CD14-positive monocyte (primary cell): Measurements from ENCODE around the gene METTL16. TPM values are rescaled to one million over a fixed set of nuclear protein-coding genes. Genes with fewer than 3 reads are reported as not detected.

Experiments
- DNase-seq, 3 donors: peaks; one replicate each; pipeline ENCODE4 v3.0.0-alpha.2; 2011 to 2022
- H2AFZ ChIP-seq: 2 replicates; pipeline ENCODE4 v1.6.0; 2012; ENCODE audit warnings: mild to moderate bottlenecking, low read depth, low read length, inconsistent platforms; ENCODE audit not compliant: insufficient read depth, poor library complexity, severe bottlenecking
- H3K27ac ChIP-seq, 2 donors: 1 replicate in 1 of 2; 2 replicates in 1 of 2; pipeline ENCODE4 v1.5.1; 2012 to 2013; ENCODE audit warnings: low read length in 2 of 2, control low read depth in 1 of 2, inconsistent platforms in 1 of 2, low read depth in 1 of 2, mild to moderate bottlenecking in 1 of 2
- H3K27me3 ChIP-seq, 2 donors: one replicate each; pipeline versions ENCODE4 v1.6.0 to v1.6.1; 2011 to 2013; ENCODE audit warnings: low read length in 2 of 2; ENCODE audit not compliant: control insufficient read depth in 2 of 2, insufficient read depth in 2 of 2
- H3K36me3 ChIP-seq, 2 donors: replicated peaks in 1 of 2; 1 replicate in 1 of 2; 2 replicates in 1 of 2; pipeline versions ENCODE4 v1.5.1 to v1.6.1; 2012 to 2013; ENCODE audit warnings: low read length in 2 of 2, control low read depth in 1 of 2, inconsistent platforms in 1 of 2, mild to moderate bottlenecking in 1 of 2; ENCODE audit not compliant: insufficient read depth in 2 of 2, control insufficient read depth in 1 of 2
- H3K4me1 ChIP-seq, 2 donors: 1 replicate in 1 of 2; 2 replicates in 1 of 2; pipeline versions ENCODE4 v1.5.1 to v1.6.1; 2012 to 2013; ENCODE audit warnings: low read length in 2 of 2, control low read depth in 1 of 2, inconsistent platforms in 1 of 2, mild to moderate bottlenecking in 1 of 2, moderate library complexity in 1 of 2; ENCODE audit not compliant: insufficient read depth in 2 of 2, control insufficient read depth in 1 of 2
- H3K4me2 ChIP-seq: replicated peaks from 2 replicates; pipeline ENCODE3; 2012; ENCODE audit warnings: low read length, moderate library complexity, mild to moderate bottlenecking; ENCODE audit not compliant: poor library complexity, severe bottlenecking; ENCODE audit errors: extremely low read depth
- H3K4me3 ChIP-seq, 3 experiments: fragments of 200-600 bp in 1 of 3; sonication (generic) in 1 of 3; replicated peaks in 1 of 3; 1 replicate in 2 of 3; 2 replicates in 1 of 3; pipeline ENCODE4 v1.5.1; 2011 to 2013; ENCODE audit warnings: low read length in 3 of 3, mild to moderate bottlenecking in 3 of 3, control low read depth in 2 of 3, low read depth in 2 of 3, inconsistent platforms in 1 of 3, moderate library complexity in 1 of 3
- H3K79me2 ChIP-seq: 2 replicates; pipeline ENCODE4 v1.6.0; 2012; ENCODE audit warnings: mild to moderate bottlenecking, control low read depth, inconsistent platforms, low read length, moderate library complexity; ENCODE audit not compliant: insufficient read depth
- H3K9ac ChIP-seq: 2 replicates; pipeline ENCODE4 v1.6.0; 2017; ENCODE audit warnings: low read length, mild to moderate bottlenecking; ENCODE audit not compliant: insufficient read depth, poor library complexity, severe bottlenecking
- H3K9me3 ChIP-seq, 2 donors: replicated peaks in 1 of 2; 1 replicate in 1 of 2; 2 replicates in 1 of 2; pipeline versions ENCODE4 v1.5.1 to v1.6.1; 2012 to 2013; ENCODE audit warnings: low read length in 2 of 2, control low read depth in 1 of 2; ENCODE audit not compliant: control insufficient read depth in 1 of 2, insufficient read depth in 1 of 2
- H4K20me1 ChIP-seq: 2 replicates; pipeline ENCODE4 v1.6.0; 2012; ENCODE audit warnings: mild to moderate bottlenecking, low read length, control low read depth, moderate library complexity; ENCODE audit not compliant: insufficient read depth
- H3K27ac Mint-ChIP-seq, 7 donors: one replicate each; pipeline ENCODE4 v1.8.0; 2020; ENCODE audit warnings: mild to moderate bottlenecking in 7 of 7, mixed read lengths in 7 of 7, moderate library complexity in 6 of 7, inconsistent platforms in 2 of 7
- H3K27me3 Mint-ChIP-seq, 3 donors: one replicate each; pipeline ENCODE4 v1.8.0; 2021 to 2022; ENCODE audit warnings: low read depth in 3 of 3, mild to moderate bottlenecking in 3 of 3, mixed read lengths in 3 of 3, moderate library complexity in 3 of 3, inconsistent platforms in 1 of 3
- H3K36me3 Mint-ChIP-seq, 2 donors: one replicate each; pipeline ENCODE4 v1.8.0; 2020; ENCODE audit warnings: mixed read lengths in 2 of 2, inconsistent platforms in 1 of 2, mild to moderate bottlenecking in 1 of 2
- H3K4me1 Mint-ChIP-seq: one replicate; pipeline ENCODE4 v1.8.0; 2020; ENCODE audit warnings: mild to moderate bottlenecking, mixed read lengths
- H3K4me3 Mint-ChIP-seq, 2 donors: one replicate each; pipeline ENCODE4 v1.8.0; 2020; ENCODE audit warnings: mild to moderate bottlenecking in 2 of 2, mixed read lengths in 2 of 2, moderate library complexity in 1 of 2
- H3K9me3 Mint-ChIP-seq, 7 donors: one replicate each; pipeline ENCODE4 v1.8.0; 2020 to 2022; ENCODE audit warnings: mixed read lengths in 7 of 7, mild to moderate bottlenecking in 6 of 7, moderate library complexity in 6 of 7, inconsistent platforms in 2 of 7
- WGBS: methylation state at CpG from one replicate; pipeline ENCODE4 v1.1.5; 2013; ENCODE audit warnings: missing lambda C conversion rate; ENCODE audit not compliant: insufficient coverage; 5-methylcytosine and 5-hydroxymethylcytosine counted together
- intact Hi-C, 2 donors: fragments of 100-400 bp; cut with micrococcal nuclease; formaldehyde crosslinking; loops; one replicate each; pipeline versions ENCODE4 v1.15.0 to v1.15.1; 2023
- polyA plus RNA-seq, 3 donors: library from polyadenylated mRNA; depleted of rRNA in 1 of 3; unstranded in 2 of 3; stranded (reverse) in 1 of 3; fragments of 300-500 nt in 2 of 3; fragments of >200 nt in 1 of 3; fragmentation: Illumina TruSeq in 2 of 3; gene quantifications; 1 replicate in 2 of 3; 2 replicates in 1 of 3; pipeline ENCODE4 v1.2.3, GENCODE V29; 2012 to 2021
- small RNA-seq: library from RNA; depleted of rRNA; stranded (forward); fragments of <200 nt; gene quantifications from one replicate; pipeline ENCODE3, GENCODE V24; 2012; ENCODE audit warnings: low read depth; ENCODE audit not compliant: insufficient read length
- TF ChIP-seq, protein P1 (sequence below): fragments of 200-600 bp; IDR thresholded peaks from one replicate; pipeline ENCODE4 v1.8.0; 2022; ENCODE audit warnings: antibody characterized with exemption, mild to moderate bottlenecking

METTL16 gene
- polyA plus RNA-seq, 3 donors = 3.0 to 8.0 (median 4.7) TPM

DNA sequence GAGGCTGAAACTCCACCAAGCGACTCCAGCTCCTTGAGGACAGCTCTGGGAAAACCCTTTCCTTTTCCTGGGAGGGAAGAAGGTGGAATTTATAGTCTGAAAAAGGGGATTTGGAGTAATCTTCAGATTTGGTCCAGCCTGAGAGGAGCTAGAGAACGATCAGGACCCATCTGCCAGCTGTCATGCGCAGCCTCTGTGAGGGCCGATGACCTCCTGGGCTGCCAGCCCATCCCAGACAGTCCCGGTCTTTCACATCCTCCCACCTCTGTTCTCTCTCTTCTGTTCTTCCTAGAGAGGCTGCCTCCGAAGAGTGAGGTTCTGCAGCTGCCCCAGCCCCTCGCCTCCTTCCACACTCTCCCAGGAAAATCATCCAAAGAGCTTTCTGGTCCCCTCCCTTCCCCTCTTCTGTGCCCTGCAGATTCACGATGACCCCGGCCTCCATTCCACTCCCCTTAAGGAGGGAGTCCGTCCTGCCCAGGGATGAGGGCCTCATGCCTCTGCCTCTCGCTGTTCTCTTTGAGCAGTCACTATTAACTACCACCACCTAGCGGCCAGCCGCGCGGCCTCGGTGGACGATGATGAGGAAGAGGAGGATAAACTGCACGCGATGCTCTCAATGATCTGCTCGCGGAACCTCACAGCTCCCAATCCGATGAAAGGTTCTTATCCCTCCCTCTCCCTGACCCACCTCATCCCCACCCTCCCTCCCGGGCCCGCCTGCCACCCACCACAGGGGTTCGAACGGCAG lies 144.8 kb downstream of the METTL16 start:
- TF ChIP-seq, protein P1, sequence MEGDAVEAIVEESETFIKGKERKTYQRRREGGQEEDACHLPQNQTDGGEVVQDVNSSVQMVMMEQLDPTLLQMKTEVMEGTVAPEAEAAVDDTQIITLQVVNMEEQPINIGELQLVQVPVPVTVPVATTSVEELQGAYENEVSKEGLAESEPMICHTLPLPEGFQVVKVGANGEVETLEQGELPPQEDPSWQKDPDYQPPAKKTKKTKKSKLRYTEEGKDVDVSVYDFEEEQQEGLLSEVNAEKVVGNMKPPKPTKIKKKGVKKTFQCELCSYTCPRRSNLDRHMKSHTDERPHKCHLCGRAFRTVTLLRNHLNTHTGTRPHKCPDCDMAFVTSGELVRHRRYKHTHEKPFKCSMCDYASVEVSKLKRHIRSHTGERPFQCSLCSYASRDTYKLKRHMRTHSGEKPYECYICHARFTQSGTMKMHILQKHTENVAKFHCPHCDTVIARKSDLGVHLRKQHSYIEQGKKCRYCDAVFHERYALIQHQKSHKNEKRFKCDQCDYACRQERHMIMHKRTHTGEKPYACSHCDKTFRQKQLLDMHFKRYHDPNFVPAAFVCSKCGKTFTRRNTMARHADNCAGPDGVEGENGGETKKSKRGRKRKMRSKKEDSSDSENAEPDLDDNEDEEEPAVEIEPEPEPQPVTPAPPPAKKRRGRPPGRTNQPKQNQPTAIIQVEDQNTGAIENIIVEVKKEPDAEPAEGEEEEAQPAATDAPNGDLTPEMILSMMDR = no peak
- Mint-ChIP-seq H3K4me1 (peaks cover 12% of the 10 kb centered on the region), H3K36me3 (peaks cover 36 to 53% of the 10 kb centered on the region in 2 donors), H3K4me3 (no peak overlapping the region), H3K9me3 (no peaks in the 10 kb centered on the region), H3K27ac (peak overlapping the region in 2 of 7 donors; percentile 32 to 80), H3K27me3 (peaks cover 0 to 2% (median 1%) of the 10 kb centered on the region in 3 donors)
- intact Hi-C loops = no loop called here
- no peak overlapping the region for H3K9ac ChIP-seq
- H3K27me3 ChIP-seq = no peaks in the 10 kb centered on the region
- no peak for DNase-seq
- no peak overlapping the region for H2AFZ ChIP-seq
- H3K79me2 ChIP-seq = no peaks in the 10 kb centered on the region
- no peaks in the 10 kb centered on the region for H3K4me1 ChIP-seq
- no peak overlapping the region for H3K4me2 ChIP-seq
- H3K9me3 ChIP-seq = no peaks in the 10 kb centered on the region
- H4K20me1 ChIP-seq = no peaks in the 10 kb centered on the region
- H3K27ac ChIP-seq = no peak overlapping the region
- no peak overlapping the region for H3K4me3 ChIP-seq
- WGBS = 86% methylated on average over 8 of the region's 26 CpGs
- peaks cover 15 to 33% of the 10 kb centered on the region in 2 donors for H3K36me3 ChIP-seq

Small RNA genes within 50 kb of the gene (small RNA-seq; reads per million reads assigned to genes)
- not detected for gene AC006435.3
- gene AC006435.4 = not detected
- gene AC006435.5 = not detected

Other genes starting within 250 kb of the METTL16 start
- 1 to 10 TPM in 2 of 3 donors, under 1 TPM in 1; 0.67 to 7.1 (median 1.1) TPM for gene SMG6, start 208.1 kb downstream of the METTL16 start, polyA plus RNA-seq
- 1 to 10 TPM; 3.4 to 5.7 (median 3.7) TPM for gene SRR, start 207.9 kb downstream of the METTL16 start, polyA plus RNA-seq
- gene TSR1, start 175.4 kb downstream of the METTL16 start, polyA plus RNA-seq = 10 to 100 TPM in 1 of 3 donors, 1 to 10 TPM in 2; 8.1 to 10.8 (median 9.3) TPM
- 100 to 1,000 TPM in 1 of 3 donors, 1 to 10 TPM in 2; 3.0 to 130 (median 3.5) TPM for gene SGSM2, start 174.4 kb downstream of the METTL16 start, polyA plus RNA-seq
- gene MNT, start 110.8 kb downstream of the METTL16 start, polyA plus RNA-seq = 10 to 100 TPM in 1 of 3 donors, 1 to 10 TPM in 1, under 1 TPM in 1; 0.28 to 42.4 (median 1.3) TPM
- gene PAFAH1B1, start 81.8 kb upstream of the METTL16 start, polyA plus RNA-seq = 10 to 100 TPM in 2 of 3 donors, 1 to 10 TPM in 1; 9.1 to 51.8 (median 17.1) TPM
- 10 to 100 TPM in 1 of 3 donors, 1 to 10 TPM in 2; 1.6 to 26.2 (median 4.2) TPM for gene CLUH, start 199.9 kb upstream of the METTL16 start, polyA plus RNA-seq
- not detected for gene CCDC92B, start 237.8 kb upstream of the METTL16 start, polyA plus RNA-seq